HG03378 (cell line): ENCODE data around the gene TMEFF1.
A peak's percentile ranks its signal among the peaks of the same experiment; 100 is the strongest.
"Not testable (repeated sequence)": the region's sequence is repeated elsewhere in the genome, so short reads cannot be mapped to it uniquely, and the experiment has no call there.

Experiments used
- ATAC-seq: cut with Tn5 transposase; IDR thresholded peaks from one replicate; pipeline ENCODE4 v1.9.1; 2021; ENCODE audit warnings: mild to moderate bottlenecking, moderate library complexity; ENCODE audit not compliant: unreplicated experiment

TMEFF1 gene

DNA sequence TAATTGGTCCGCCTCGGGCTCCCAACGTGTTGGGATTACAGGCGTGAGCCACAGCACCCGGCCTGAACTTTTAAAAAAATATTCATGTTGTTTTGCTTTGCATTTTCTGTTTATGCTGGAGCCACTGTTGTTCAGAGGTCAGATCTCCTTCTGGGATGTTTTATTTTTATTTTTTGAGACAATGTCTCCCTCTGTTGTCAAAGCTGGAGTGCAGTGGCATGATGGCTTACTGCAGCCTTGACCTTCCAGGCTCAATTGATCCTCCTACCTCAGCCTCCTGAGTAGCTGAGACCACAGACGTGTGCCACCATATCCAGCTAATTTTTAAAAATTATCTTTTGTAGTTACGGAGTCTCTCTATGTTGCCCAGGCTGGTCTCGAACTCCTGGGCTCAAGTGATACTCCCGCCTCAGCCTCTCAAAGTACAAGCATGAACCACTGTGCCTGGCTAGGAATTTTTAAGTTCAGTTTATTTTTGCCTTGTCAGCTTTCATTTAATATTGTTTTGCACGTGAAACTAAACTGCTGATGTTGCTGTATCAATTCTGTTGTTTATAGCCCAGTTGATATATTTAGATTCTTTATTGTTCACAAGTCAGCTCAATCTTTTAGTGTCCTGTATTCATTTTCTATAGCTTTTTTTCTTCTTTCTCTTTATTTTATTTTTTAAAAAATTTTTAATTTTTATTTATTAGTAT, 13.7 kb downstream of the TMEFF1 start:
- no peak for ATAC-seq

- ATAC-seq = no peak
These were observed 15.2 kb downstream of the TMEFF1 start for GRCh38 chr9:100488177-100488576.

- no peak for ATAC-seq
These were observed 16.9 kb downstream of the TMEFF1 start for GRCh38 chr9:100489836-100490235.

DNA sequence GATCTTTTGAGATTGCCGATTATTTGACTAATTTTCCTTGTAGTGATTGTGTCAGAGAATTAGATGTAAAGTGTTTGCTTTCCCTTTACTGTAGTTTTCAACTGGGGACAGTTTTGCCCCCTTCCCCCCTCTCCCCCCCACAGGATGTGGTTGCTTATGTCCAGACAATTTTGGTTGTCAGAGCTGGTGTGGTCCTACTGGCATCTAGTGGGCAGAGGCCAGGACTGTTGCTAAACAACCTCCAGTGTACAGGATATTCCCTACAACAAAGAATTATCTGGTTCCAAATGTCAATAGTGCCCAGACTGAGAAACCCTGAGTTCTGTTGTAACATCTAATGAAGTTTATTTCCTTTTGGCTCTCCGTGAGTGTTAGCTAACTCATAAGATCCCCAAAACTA, 20.0 kb downstream of the TMEFF1 start:
- ATAC-seq = no peak

GRCh38 chr9:100498592-100498991, 25.6 kb downstream of the TMEFF1 start:
- no peak for ATAC-seq

- ATAC-seq = no peak
These were observed 26.5 kb downstream of the TMEFF1 start for GRCh38 chr9:100499460-100499859.

GRCh38 chr9:100499866-100500265, 26.9 kb downstream of the TMEFF1 start:
- no peak for ATAC-seq

GRCh38 chr9:100505564-100506159, 32.7 kb downstream of the TMEFF1 start:
- peak; percentile 75 for ATAC-seq

- peak; percentile 42 for ATAC-seq
These were observed 34.4 kb downstream of the TMEFF1 start for GRCh38 chr9:100507350-100507749.

DNA sequence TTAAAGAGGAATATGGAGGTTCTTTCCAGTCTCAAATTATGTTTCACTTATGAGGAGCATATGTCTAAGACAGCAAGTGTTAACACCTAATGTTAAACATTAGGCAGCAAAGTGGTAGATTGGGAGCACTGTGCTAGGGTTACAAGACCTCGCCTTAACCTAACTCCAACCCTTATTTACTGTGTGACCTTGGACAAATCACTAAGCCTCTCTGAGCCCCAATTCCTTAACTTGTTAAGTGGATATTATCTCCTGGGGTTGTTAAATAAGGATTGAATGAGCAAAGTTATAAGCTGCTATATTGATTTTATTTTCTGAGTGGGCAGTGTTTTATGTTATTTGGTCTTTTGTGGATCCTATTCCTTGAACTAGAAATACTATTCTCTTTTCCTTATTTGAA, 38.3 kb downstream of the TMEFF1 start:
- no peak for ATAC-seq

DNA sequence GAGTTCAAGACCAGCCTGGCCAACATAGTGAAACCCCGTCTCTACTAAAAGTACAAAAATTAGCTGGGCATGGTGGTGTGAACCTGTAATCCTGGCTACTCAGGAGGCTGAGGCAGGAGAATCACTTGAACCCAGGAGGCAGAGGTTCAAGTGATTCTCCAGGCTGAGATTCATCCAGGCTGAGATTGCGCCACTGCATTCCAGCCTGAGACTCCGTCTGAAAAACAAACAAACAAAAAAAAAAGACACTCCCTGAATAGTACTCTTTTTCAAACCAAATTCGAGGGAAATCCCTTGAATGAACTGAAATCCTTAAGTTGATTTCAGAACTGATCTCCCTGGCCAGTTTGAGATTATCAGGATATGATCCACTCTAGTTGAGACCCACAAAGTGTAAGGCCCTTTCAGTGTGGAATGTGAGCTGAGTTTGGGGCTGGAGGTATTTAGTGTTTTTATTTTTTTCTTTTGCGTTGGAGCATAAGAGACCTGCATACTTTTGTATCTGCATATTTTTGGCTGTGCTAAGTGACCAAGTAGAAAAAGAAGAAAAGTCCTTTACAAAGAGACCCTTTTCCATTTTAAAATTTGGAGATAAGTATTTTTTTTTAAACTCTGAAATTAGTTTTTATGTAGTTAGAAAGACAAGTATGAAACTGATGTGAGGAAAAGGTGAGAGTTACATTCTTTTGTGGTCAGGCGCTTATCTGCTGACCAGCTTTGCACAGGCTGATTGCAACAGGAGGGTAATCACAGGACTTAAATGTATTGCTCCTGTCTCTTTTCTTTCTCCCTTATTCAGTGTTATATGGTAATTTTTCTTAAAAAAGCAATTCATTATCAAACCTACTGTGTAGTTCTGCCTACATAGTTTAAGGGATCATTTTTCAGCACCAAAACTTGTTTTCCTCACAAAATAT, 42.9 kb downstream of the TMEFF1 start:
- no peak for ATAC-seq

DNA sequence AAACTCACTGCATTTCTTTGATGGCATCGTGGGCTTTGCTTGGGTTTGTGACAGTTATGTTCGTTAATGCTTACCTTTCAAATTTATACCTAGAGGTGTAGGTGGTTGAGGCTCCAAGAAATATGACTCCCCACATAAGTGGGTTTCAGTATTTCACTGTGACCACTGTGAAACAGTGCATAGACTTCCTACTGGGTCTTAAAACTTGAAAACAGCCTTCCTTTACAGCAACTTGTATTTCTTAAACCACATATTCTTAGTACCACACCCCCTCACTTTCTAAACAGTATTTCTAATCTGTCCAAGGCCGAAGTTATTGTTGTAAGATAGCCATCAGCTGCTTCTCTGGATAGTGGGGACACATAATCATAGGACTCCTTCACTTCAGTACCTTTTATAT, 48.3 kb downstream of the TMEFF1 start:
- no peak for ATAC-seq

GRCh38 chr9:100525563-100525962, 52.6 kb downstream of the TMEFF1 start:
- no peak for ATAC-seq

DNA sequence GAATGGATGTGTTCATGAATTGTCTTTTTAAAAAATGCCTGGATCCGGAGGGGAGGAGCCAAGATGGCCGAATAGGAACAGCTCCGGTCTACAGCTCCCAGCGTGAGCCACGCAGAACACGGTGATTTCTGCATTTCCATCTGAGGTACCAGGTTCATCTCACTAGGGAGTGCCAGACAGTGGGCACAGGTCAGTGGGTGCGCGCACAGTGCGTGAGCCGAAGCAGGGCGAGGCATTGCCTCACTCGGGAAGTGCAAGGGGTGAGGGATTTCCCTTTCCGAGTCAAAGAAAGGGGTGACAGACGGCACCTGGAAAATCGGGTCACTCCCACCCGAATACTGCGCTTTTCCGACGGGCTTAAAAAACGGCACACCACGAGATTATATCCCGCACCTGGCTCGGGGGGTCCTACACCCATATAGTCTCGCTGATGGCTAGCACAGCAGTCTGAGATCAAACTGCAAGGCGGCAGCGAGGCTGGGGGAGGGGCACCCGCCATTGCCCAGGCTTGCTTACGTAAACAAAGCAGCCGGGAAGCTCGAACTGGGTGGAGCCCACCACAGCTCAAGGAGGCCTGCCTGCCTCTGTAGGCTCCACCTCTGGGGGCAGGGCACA, 54.3 kb downstream of the TMEFF1 start:
- not testable (repeated sequence) for ATAC-seq

GRCh38 chr9:100534401-100534800, 61.5 kb downstream of the TMEFF1 start:
- no peak for ATAC-seq

DNA sequence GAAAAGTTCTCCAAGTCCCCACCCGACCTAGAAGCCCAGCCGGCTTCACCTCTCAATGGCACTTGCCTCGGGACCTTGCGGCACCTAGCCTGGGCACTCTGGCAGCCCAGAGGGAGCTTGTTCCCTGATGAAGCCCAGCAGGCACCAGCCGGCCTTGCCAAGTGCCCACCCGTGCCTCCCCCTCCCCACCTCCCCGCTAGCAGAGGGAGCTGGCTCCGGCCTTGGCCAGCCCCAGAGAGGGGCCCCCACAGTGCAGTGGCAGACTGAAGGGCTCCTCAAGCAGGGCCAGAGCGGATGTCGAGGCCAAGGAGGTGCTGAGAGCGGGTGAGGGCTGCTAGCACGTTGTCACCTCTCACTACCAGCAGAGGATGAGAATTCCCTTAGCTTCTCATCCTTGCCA, 67.4 kb downstream of the TMEFF1 start:
- no peak for ATAC-seq

GRCh38 chr9:100549048-100549447, 76.1 kb downstream of the TMEFF1 start:
- ATAC-seq = no peak

- ATAC-seq = no peak
These were observed 82.0 kb downstream of the TMEFF1 start for GRCh38 chr9:100554935-100555401.

- peak; percentile 76 for ATAC-seq
These were observed 82.5 kb downstream of the TMEFF1 start for GRCh38 chr9:100555471-100555870.

- ATAC-seq = no peak
These were observed 84.1 kb downstream of the TMEFF1 start for GRCh38 chr9:100557053-100557452.

GRCh38 chr9:100561256-100561655, 88.3 kb downstream of the TMEFF1 start:
- no peak for ATAC-seq
